ENCODE measurements around the gene LEAP2. TPM values are rescaled to one million over a fixed set of nuclear protein-coding genes. Genes with fewer than 3 reads are reported as not detected.

LEAP2 gene
- total RNA-seq, 1 donor from 2014 or later: 0.25 TPM

DNA sequence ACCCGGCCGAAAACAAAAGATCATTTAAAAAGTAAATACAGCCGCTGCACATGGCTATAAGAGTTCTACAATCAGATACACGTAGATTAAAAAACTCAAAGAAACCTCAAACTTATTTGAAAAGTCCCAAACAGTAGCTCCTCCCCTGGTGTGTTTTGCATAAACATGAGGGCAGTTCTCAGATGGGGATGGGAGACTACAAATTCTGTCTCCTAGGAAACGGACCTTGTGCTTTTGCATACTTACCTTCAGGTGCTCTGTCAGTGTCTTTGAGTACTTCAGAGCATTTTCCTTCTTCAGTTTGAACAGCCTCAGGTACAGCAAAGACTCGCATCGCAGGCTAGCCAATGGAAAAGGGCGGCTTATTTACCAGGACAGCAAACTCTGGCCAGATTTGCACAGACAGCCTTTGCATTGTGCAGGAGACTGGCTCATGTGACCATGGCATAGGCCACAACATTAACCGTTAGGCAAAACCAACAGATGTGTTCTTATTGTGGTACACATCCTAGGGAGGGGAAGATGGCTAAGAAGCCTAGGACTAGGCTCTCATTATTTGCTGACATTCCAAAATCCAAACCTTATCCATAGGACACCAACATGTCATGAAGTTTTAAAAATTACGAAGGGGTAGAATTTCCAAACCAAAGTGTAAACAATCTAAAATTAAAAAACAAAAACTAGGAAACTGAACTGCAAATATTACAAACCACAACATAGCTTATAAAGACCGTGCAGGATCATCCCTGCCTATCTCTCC, 12.8 kb downstream of the LEAP2 start:
- Histone ChIP-seq H3K4me3 (ENCODE audit: low read depth, low read length) (no peak overlapping the region), H3K36me3 (ENCODE audit: control insufficient read depth, insufficient read depth, low read length) (peaks cover 2% of the 10 kb centered on the region), H3K27me3 (ENCODE audit: control insufficient read depth, insufficient read depth, low read length) (no peaks in the 10 kb centered on the region)
- TF ChIP-seq, protein P1, sequence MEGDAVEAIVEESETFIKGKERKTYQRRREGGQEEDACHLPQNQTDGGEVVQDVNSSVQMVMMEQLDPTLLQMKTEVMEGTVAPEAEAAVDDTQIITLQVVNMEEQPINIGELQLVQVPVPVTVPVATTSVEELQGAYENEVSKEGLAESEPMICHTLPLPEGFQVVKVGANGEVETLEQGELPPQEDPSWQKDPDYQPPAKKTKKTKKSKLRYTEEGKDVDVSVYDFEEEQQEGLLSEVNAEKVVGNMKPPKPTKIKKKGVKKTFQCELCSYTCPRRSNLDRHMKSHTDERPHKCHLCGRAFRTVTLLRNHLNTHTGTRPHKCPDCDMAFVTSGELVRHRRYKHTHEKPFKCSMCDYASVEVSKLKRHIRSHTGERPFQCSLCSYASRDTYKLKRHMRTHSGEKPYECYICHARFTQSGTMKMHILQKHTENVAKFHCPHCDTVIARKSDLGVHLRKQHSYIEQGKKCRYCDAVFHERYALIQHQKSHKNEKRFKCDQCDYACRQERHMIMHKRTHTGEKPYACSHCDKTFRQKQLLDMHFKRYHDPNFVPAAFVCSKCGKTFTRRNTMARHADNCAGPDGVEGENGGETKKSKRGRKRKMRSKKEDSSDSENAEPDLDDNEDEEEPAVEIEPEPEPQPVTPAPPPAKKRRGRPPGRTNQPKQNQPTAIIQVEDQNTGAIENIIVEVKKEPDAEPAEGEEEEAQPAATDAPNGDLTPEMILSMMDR (IDR thresholded peaks at IDR 0.05; ENCODE audit: insufficient read depth, low read length, poor library complexity, severe bottlenecking): no peak
- no peak for DNase-seq (ENCODE audit: low read depth)

GRCh38 chr5:132887283-132887682, 13.8 kb downstream of the LEAP2 start:
- peaks cover 2% of the 10 kb centered on the region for H3K36me3 ChIP-seq (ENCODE audit: control insufficient read depth, insufficient read depth, low read length)
- no peaks in the 10 kb centered on the region for H3K27me3 ChIP-seq (ENCODE audit: control insufficient read depth, insufficient read depth, low read length)
- TF ChIP-seq, protein P1 (IDR thresholded peaks at IDR 0.05; ENCODE audit: insufficient read depth, low read length, poor library complexity, severe bottlenecking): no peak
- DNase-seq (ENCODE audit: low read depth): no peak
- H3K4me3 ChIP-seq (ENCODE audit: low read depth, low read length): no peak overlapping the region

DNA sequence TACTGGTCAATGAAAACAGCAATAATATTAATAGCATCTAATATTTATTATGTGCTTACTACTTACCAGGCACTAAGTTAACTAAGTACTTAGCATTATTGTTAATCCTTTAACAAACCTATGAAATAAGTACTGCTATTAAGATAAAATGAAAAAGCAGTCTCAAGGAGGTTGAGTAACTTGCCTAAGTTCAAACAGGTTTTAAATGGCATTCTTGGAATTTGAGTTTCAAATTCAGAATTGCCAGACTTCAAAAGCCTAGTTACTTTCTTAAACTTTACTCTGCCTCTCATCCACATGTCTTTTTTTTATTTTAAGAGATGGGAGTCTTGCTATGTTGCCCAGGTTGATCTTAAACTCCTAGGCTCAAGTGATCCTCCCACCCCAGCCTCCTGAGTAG, 16.0 kb downstream of the LEAP2 start:
- TF ChIP-seq, protein P1 (IDR thresholded peaks at IDR 0.05; ENCODE audit: insufficient read depth, low read length, poor library complexity, severe bottlenecking): no peak
- DNase-seq (ENCODE audit: low read depth): no peak
- H3K4me3 ChIP-seq (ENCODE audit: low read depth, low read length): no peak overlapping the region
- H3K36me3 ChIP-seq (ENCODE audit: control insufficient read depth, insufficient read depth, low read length): peaks cover 3% of the 10 kb centered on the region
- no peaks in the 10 kb centered on the region for H3K27me3 ChIP-seq (ENCODE audit: control insufficient read depth, insufficient read depth, low read length)

GRCh38 chr5:132890817-132891216, 17.3 kb downstream of the LEAP2 start:
- DNase-seq (ENCODE audit: low read depth): no peak
- no peaks in the 10 kb centered on the region for H3K27me3 ChIP-seq (ENCODE audit: control insufficient read depth, insufficient read depth, low read length)
- peaks cover 3% of the 10 kb centered on the region for H3K36me3 ChIP-seq (ENCODE audit: control insufficient read depth, insufficient read depth, low read length)
- no peak overlapping the region for H3K4me3 ChIP-seq (ENCODE audit: low read depth, low read length)
- TF ChIP-seq, protein P1 (IDR thresholded peaks at IDR 0.05; ENCODE audit: insufficient read depth, low read length, poor library complexity, severe bottlenecking): no peak

- TF ChIP-seq, protein P1 (IDR thresholded peaks at IDR 0.05; ENCODE audit: insufficient read depth, low read length, poor library complexity, severe bottlenecking): no peak
- DNase-seq (ENCODE audit: low read depth): no peak
- H3K4me3 ChIP-seq (ENCODE audit: low read depth, low read length): no peak overlapping the region
- no peaks in the 10 kb centered on the region for H3K27me3 ChIP-seq (ENCODE audit: control insufficient read depth, insufficient read depth, low read length)
- H3K36me3 ChIP-seq (ENCODE audit: control insufficient read depth, insufficient read depth, low read length): peaks cover 4% of the 10 kb centered on the region
Measured at GRCh38 chr5:132895719-132896305, 22.3 kb downstream of the LEAP2 start.
